Mesenchymal stem cell (in vitro differentiated cells and primary cell): ENCODE results near the gene WDR48.

Source experiments
- DNase-seq: peaks from one replicate; pipeline ENCODE4 v3.0.0-alpha.2; 2013
- H2AFZ ChIP-seq: one replicate; pipeline ENCODE4 v1.6.1; 2013; ENCODE audit warnings: low read depth, mild to moderate bottlenecking, control low read depth, inconsistent platforms, low read length, moderate library complexity
- H2AK5ac ChIP-seq: 2 replicates; pipeline ENCODE4 v1.6.1; 2013; ENCODE audit warnings: low read length, moderate library complexity, mild to moderate bottlenecking, inconsistent platforms; ENCODE audit not compliant: severe bottlenecking
- H2BK120ac ChIP-seq: one replicate; pipeline ENCODE4 v1.6.1; 2013; ENCODE audit warnings: low read depth, mild to moderate bottlenecking, inconsistent platforms, low read length, moderate library complexity
- H2BK12ac ChIP-seq, 2 experiments: one replicate each; pipeline ENCODE4 v1.6.1; 2013; ENCODE audit warnings: inconsistent platforms in 2 of 2, low read length in 2 of 2, mild to moderate bottlenecking in 2 of 2, moderate library complexity in 2 of 2, control low read depth in 1 of 2
- H2BK15ac ChIP-seq: one replicate; pipeline ENCODE4 v1.6.1; 2013; ENCODE audit warnings: mild to moderate bottlenecking, low read depth, inconsistent platforms; ENCODE audit not compliant: poor library complexity, severe bottlenecking
- H2BK5ac ChIP-seq: 2 replicates; pipeline ENCODE4 v1.6.1; 2013; ENCODE audit warnings: low read depth, mild to moderate bottlenecking, low read length, control low read depth, inconsistent platforms; ENCODE audit not compliant: poor library complexity, severe bottlenecking
- H3K14ac ChIP-seq, 2 experiments: one replicate each; pipeline ENCODE4 v1.6.1; 2013; ENCODE audit warnings: inconsistent platforms in 2 of 2, low read length in 2 of 2, control low read depth in 1 of 2, mild to moderate bottlenecking in 1 of 2, moderate library complexity in 1 of 2
- H3K18ac ChIP-seq, 2 experiments: one replicate each; pipeline ENCODE4 v1.6.1; 2013; ENCODE audit warnings: inconsistent platforms in 2 of 2, low read length in 2 of 2, control low read depth in 1 of 2, low read depth in 1 of 2, mild to moderate bottlenecking in 1 of 2
- H3K23ac ChIP-seq, 2 experiments: one replicate each; pipeline ENCODE4 v1.6.1; 2013; ENCODE audit warnings: inconsistent platforms in 2 of 2, low read length in 2 of 2, mild to moderate bottlenecking in 2 of 2, moderate library complexity in 2 of 2, control low read depth in 1 of 2
- H3K27ac ChIP-seq: 2 replicates; pipeline ENCODE4 v1.5.1; 2013; ENCODE audit warnings: mild to moderate bottlenecking, moderate library complexity, low read length, control low read depth, inconsistent platforms; ENCODE audit not compliant: poor library complexity, severe bottlenecking
- H3K27me3 ChIP-seq, 2 experiments: 2 replicates each; pipeline versions ENCODE4 v1.6.1 to v1.7.0; 2013; ENCODE audit warnings: low read length in 2 of 2, mild to moderate bottlenecking in 2 of 2, moderate library complexity in 2 of 2, control low read depth in 1 of 2, inconsistent platforms in 1 of 2; ENCODE audit not compliant: control insufficient read depth in 1 of 2, insufficient read depth in 1 of 2
- H3K36me3 ChIP-seq, 2 experiments: 2 replicates each; pipeline versions ENCODE4 v1.6.1 to v1.7.0; 2013; ENCODE audit warnings: low read length in 2 of 2, control low read depth in 1 of 2, inconsistent platforms in 1 of 2, low read depth in 1 of 2, mild to moderate bottlenecking in 1 of 2; ENCODE audit not compliant: insufficient read depth in 2 of 2, control insufficient read depth in 1 of 2
- H3K4ac ChIP-seq, 2 experiments: one replicate each; pipeline ENCODE4 v1.6.1; 2013; ENCODE audit warnings: inconsistent platforms in 2 of 2, low read length in 2 of 2, mild to moderate bottlenecking in 2 of 2, moderate library complexity in 2 of 2, control low read depth in 1 of 2, low read depth in 1 of 2
- H3K4me1 ChIP-seq: 2 replicates; pipeline ENCODE4 v1.6.1; 2013; ENCODE audit warnings: low read depth, low read length, control low read depth; ENCODE audit not compliant: control insufficient read depth, insufficient read depth
- H3K4me2 ChIP-seq: 2 replicates; pipeline ENCODE4 v1.6.1; 2013; ENCODE audit warnings: low read length, mild to moderate bottlenecking, inconsistent platforms; ENCODE audit not compliant: poor library complexity, severe bottlenecking
- H3K4me3 ChIP-seq, 2 experiments: 2 replicates each; pipeline versions ENCODE4 v1.5.1 to v1.7.0; 2013; ENCODE audit warnings: low read length in 2 of 2, mild to moderate bottlenecking in 2 of 2, control low read depth in 1 of 2, low read depth in 1 of 2; ENCODE audit not compliant: insufficient read depth in 1 of 2
- H3K79me1 ChIP-seq: replicated peaks from 2 replicates; pipeline ENCODE4 v1.6.1; 2013; ENCODE audit warnings: mild to moderate bottlenecking, control low read depth, low read length, inconsistent platforms; ENCODE audit not compliant: poor library complexity, severe bottlenecking
- H3K9ac ChIP-seq: 2 replicates; pipeline ENCODE4 v1.7.0; 2013; ENCODE audit warnings: mild to moderate bottlenecking, low read length, moderate library complexity
- H3K9me3 ChIP-seq: 2 replicates; pipeline ENCODE4 v1.7.0; 2013; ENCODE audit warnings: mild to moderate bottlenecking, low read length; ENCODE audit not compliant: control insufficient read depth
- H4K8ac ChIP-seq: one replicate; pipeline ENCODE4 v1.6.1; 2013; ENCODE audit warnings: inconsistent platforms, mild to moderate bottlenecking, low read length, moderate library complexity
- H4K91ac ChIP-seq: one replicate; pipeline ENCODE4 v1.6.1; 2013; ENCODE audit warnings: mild to moderate bottlenecking, low read length, inconsistent platforms
- WGBS: methylation state at CpG from one replicate; pipeline ENCODE4 v1.1.7; 2013; ENCODE audit warnings: mixed read lengths; 5-methylcytosine and 5-hydroxymethylcytosine counted together

Gene WDR48

GRCh38 chr3:39141171-39141995, 89.6 kb downstream of the WDR48 start:
- Histone ChIP-seq H3K23ac (no peak overlapping the region), H3K14ac (peak overlapping the region in 1 of 2 experiments; percentile 36), H2BK12ac (no peak overlapping the region), H2BK5ac (no peak overlapping the region), H4K8ac (no peak overlapping the region), H3K4me1 (peaks cover 21% of the 10 kb centered on the region), H3K36me3 (peaks cover 73 to 84% of the 10 kb centered on the region in 2 experiments), H3K79me1 (peaks cover 47% of the 10 kb centered on the region), H3K27me3 (no peaks in the 10 kb centered on the region), H3K4ac (no peak overlapping the region), H3K9me3 (no peaks in the 10 kb centered on the region), H3K27ac (no peak overlapping the region), H3K4me2 (no peak overlapping the region), H3K4me3 (no peak overlapping the region), H4K91ac (peak overlapping the region; percentile 4), H2BK120ac (no peak overlapping the region), H2AFZ (no peak overlapping the region), H3K9ac (no peak overlapping the region), H2BK15ac (no peak overlapping the region), H3K18ac (peak overlapping the region; percentile 57 to 68), H2AK5ac (peak overlapping the region; percentile 10)
- DNase-seq = peak; percentile 62
- 95% methylated on average over 4 of the region's 4 CpGs for WGBS

- WGBS = 85% methylated on average over 2 of the region's 5 CpGs
- no peak overlapping the region for H3K27ac ChIP-seq
These were observed 90.3 kb downstream of the WDR48 start for GRCh38 chr3:39142067-39142466.

GRCh38 chr3:39143051-39143885, 91.5 kb downstream of the WDR48 start:
- Histone ChIP-seq H3K36me3 (peaks cover 60 to 69% of the 10 kb centered on the region in 2 experiments), H2BK5ac (no peak overlapping the region), H2BK15ac (no peak overlapping the region), H3K4ac (no peak overlapping the region), H2AFZ (no peak overlapping the region), H3K23ac (no peak overlapping the region), H3K27ac (no peak overlapping the region), H3K79me1 (peaks cover 39% of the 10 kb centered on the region), H3K18ac (no peak overlapping the region), H3K4me1 (peaks cover 39% of the 10 kb centered on the region), H4K8ac (no peak overlapping the region), H3K4me3 (no peak overlapping the region), H3K9ac (no peak overlapping the region), H2AK5ac (no peak overlapping the region), H4K91ac (no peak overlapping the region), H3K4me2 (no peak overlapping the region), H3K9me3 (no peaks in the 10 kb centered on the region), H2BK120ac (no peak overlapping the region), H3K14ac (no peak overlapping the region), H3K27me3 (no peaks in the 10 kb centered on the region), H2BK12ac (no peak overlapping the region)
- no peak for DNase-seq
- whole genome bisulfite sequencing = 85% methylated on average over 14 of the region's 14 CpGs

More at GRCh38 chr3:39142067-39142466, 90.3 kb downstream of the WDR48 start:
- Histone ChIP-seq H3K4me2 (peak overlapping the region; percentile 12), H3K14ac (no peak overlapping the region), H4K8ac (no peak overlapping the region), H3K27me3 (no peaks in the 10 kb centered on the region), H3K18ac (peak overlapping the region in 1 of 2 experiments; percentile 10), H2BK12ac (no peak overlapping the region), H2BK15ac (no peak overlapping the region), H3K79me1 (peaks cover 46% of the 10 kb centered on the region), H3K4me3 (no peak overlapping the region), H2AK5ac (no peak overlapping the region), H3K4ac (peak overlapping the region in 1 of 2 experiments; percentile 30), H3K9ac (no peak overlapping the region), H3K36me3 (peaks cover 71 to 80% of the 10 kb centered on the region in 2 experiments), H2BK120ac (no peak overlapping the region), H2AFZ (no peak overlapping the region), H4K91ac (no peak overlapping the region), H3K23ac (no peak overlapping the region), H2BK5ac (no peak overlapping the region), H3K4me1 (peaks cover 28% of the 10 kb centered on the region), H3K9me3 (no peaks in the 10 kb centered on the region)
- DNase-seq = no peak
